ENCODE measurements around the gene DDAH1.

DNA sequence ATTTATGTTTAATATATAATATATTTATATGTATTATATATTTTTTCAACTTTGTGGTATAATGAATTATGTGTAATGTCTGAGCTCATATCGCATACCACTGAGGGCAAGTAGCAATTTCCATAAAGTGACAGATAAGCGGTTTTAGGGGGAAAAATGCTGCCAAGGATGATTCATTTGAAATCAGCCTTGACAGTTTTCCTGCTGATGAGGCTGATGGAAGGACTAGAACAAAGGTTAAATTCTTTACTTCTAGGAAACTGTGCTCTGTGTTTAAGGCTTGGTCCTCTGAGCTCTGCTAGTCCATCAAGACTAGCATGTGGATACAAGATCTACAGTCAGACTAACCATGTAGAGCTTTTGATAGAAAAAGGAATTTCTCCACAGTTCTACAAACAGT, 19.3 kb upstream of the DDAH1 start:
- TF ChIP-seq SMC3 (conservative IDR thresholded peaks at IDR 0.05; ENCODE audit: poor library complexity) (no peak), RAD21 (conservative IDR thresholded peaks at IDR 0.05) (no peak), MXI1 (conservative IDR thresholded peaks at IDR 0.05; ENCODE audit: poor library complexity, severe bottlenecking) (no peak)
- TF ChIP-seq, protein P1, sequence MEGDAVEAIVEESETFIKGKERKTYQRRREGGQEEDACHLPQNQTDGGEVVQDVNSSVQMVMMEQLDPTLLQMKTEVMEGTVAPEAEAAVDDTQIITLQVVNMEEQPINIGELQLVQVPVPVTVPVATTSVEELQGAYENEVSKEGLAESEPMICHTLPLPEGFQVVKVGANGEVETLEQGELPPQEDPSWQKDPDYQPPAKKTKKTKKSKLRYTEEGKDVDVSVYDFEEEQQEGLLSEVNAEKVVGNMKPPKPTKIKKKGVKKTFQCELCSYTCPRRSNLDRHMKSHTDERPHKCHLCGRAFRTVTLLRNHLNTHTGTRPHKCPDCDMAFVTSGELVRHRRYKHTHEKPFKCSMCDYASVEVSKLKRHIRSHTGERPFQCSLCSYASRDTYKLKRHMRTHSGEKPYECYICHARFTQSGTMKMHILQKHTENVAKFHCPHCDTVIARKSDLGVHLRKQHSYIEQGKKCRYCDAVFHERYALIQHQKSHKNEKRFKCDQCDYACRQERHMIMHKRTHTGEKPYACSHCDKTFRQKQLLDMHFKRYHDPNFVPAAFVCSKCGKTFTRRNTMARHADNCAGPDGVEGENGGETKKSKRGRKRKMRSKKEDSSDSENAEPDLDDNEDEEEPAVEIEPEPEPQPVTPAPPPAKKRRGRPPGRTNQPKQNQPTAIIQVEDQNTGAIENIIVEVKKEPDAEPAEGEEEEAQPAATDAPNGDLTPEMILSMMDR (IDR thresholded peaks at IDR 0.05; ENCODE audit: poor library complexity, severe bottlenecking), result no peak
- TF ChIP-seq, protein P2, sequence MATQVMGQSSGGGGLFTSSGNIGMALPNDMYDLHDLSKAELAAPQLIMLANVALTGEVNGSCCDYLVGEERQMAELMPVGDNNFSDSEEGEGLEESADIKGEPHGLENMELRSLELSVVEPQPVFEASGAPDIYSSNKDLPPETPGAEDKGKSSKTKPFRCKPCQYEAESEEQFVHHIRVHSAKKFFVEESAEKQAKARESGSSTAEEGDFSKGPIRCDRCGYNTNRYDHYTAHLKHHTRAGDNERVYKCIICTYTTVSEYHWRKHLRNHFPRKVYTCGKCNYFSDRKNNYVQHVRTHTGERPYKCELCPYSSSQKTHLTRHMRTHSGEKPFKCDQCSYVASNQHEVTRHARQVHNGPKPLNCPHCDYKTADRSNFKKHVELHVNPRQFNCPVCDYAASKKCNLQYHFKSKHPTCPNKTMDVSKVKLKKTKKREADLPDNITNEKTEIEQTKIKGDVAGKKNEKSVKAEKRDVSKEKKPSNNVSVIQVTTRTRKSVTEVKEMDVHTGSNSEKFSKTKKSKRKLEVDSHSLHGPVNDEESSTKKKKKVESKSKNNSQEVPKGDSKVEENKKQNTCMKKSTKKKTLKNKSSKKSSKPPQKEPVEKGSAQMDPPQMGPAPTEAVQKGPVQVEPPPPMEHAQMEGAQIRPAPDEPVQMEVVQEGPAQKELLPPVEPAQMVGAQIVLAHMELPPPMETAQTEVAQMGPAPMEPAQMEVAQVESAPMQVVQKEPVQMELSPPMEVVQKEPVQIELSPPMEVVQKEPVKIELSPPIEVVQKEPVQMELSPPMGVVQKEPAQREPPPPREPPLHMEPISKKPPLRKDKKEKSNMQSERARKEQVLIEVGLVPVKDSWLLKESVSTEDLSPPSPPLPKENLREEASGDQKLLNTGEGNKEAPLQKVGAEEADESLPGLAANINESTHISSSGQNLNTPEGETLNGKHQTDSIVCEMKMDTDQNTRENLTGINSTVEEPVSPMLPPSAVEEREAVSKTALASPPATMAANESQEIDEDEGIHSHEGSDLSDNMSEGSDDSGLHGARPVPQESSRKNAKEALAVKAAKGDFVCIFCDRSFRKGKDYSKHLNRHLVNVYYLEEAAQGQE (IDR thresholded peaks at IDR 0.05; ENCODE audit: borderline replicate concordance), result no peak

All from neural cell (in vitro differentiated cells).